Astrocyte (in vitro differentiated cells and primary cell): Measurements from ENCODE around the gene LYST.
"Not testable (repeated sequence)": the region's sequence is repeated elsewhere in the genome, so short reads cannot be mapped to it uniquely, and the experiment has no call there.

Experiments used
- CTCF ChIP-seq: IDR thresholded peaks from 2 replicates; pipeline ENCODE4 v1.5.1; 2011; ENCODE audit warnings: low read depth, mild to moderate bottlenecking, inconsistent platforms, low read length, moderate library complexity; ENCODE audit not compliant: insufficient read depth
- EZH2 ChIP-seq: IDR thresholded peaks from 2 replicates; pipeline ENCODE4 v1.6.1; 2012; ENCODE audit warnings: mild to moderate bottlenecking, low read length, inconsistent platforms; ENCODE audit not compliant: insufficient read depth

- not testable (repeated sequence) for TF ChIP-seq CTCF, EZH2
Measured at GRCh38 chr1:235915489-235915888, 48.8 kb upstream of the LYST start.
